Posterior cingulate gyrus (tissue), 11 donors: Measurements from ENCODE around the gene LRP1.

ENCODE experiments used
- DNase-seq, 10 donors: peaks; one replicate each; pipeline versions ENCODE4 v3.0.0 to v3.0.0-alpha.2; 2020 to 2021; ENCODE audit warnings: mixed read lengths in 3 of 10
- intact Hi-C: fragments of 100-400 bp; cut with DNase I; formaldehyde crosslinking; loops from one replicate; pipeline ENCODE4 v1.15.1; 2023

The LRP1 gene

GRCh38 chr12:57127726-57128518 lies at the start of gene LRP1:
Gene LRP1 (plus strand): TSS chr12:57128483. CDS start chr12:57128965, 482 bp downstream.
- peak; percentile 65 to 95 (median 78) for DNase-seq
- intact Hi-C loops: loop anchor here (5.0 kb wide), 1 partner anchor 109 kb away; a partner anchor contains a TSS

GRCh38 chr12:57078519-57079404 lies 49.5 kb upstream of the LRP1 start, which contains the start of gene NEMP1:
Gene NEMP1 (minus strand): TSS chr12:57078791. CDS start chr12:57078745, 46 bp downstream.
- intact Hi-C loops: no loop called here
- DNase-seq: peak; percentile 94 to 100 (median 98)

DNA sequence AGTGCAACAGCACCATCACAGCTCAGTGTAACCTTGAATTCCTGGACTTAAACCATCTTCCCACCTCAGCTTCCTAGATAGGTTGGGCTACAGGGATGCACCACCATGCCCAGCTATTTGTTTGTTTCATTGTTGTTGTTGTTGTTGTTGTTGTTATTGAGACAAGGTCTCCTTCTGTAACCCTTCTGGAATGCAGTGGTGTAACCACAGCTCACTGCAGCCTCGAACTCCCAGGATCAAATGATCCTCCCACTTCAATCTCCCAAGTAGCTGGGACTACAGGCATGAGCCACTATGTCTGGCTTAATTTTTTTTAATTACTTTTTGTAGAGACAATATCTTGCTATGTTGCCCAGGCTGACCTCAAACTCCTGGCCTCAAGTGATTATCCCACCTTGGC lies 48.5 kb upstream of the LRP1 start:
- intact Hi-C loops: no loop called here
- DNase-seq: no peak

GRCh38 chr12:57080855-57081254 lies 47.4 kb upstream of the LRP1 start:
- no peak for DNase-seq
- intact Hi-C loops: no loop called here

GRCh38 chr12:57085999-57086492 lies 42.2 kb upstream of the LRP1 start:
- intact Hi-C loops: no loop called here
- peak in 2 of 10 donors; percentile 29 to 75 for DNase-seq

DNA sequence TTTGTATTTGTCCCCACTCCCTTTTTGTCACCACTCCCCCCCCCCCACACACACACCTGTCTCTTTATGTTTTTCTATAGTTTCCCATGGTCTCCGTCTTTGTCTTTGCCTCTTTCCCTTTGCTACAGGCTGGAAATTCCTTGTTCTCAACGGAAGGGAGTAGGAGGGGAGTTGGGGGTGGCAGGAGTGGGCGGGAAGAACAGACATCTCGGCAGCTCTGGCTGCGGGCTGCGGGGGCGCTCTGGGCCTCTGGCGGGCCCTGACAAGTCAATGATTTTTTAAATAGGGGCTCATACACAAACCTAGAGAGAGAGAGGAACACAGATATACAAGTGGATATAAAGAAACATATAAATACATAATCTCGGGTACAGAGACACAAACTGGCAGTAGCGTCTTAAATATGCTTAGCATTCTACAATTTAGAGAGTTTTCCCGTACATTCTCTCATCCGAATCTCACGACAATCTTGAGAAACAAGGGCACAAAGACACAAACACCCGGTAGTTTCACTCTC lies 41.7 kb upstream of the LRP1 start:
- intact Hi-C loops: no loop called here

GRCh38 chr12:57087010-57087690 lies 41.1 kb upstream of the LRP1 start:
- peak in 8 of 10 donors; percentile 50 to 91 (median 64) for DNase-seq
- intact Hi-C loops: no loop called here

More for the DNA sequence above, 41.7 kb upstream of the LRP1 start:
- peak in 7 of 10 donors; percentile 52 to 95 (median 61) for DNase-seq

GRCh38 chr12:57087691-57088353 lies 40.5 kb upstream of the LRP1 start:
- peak in 4 of 10 donors; percentile 19 to 82 (median 56) for DNase-seq
- intact Hi-C loops: no loop called here

GRCh38 chr12:57088354-57089270 lies 39.7 kb upstream of the LRP1 start, which contains the start of gene NAB2:
Gene NAB2 (plus strand): TSS chr12:57089114. CDS start chr12:57089272, 158 bp downstream.
- intact Hi-C loops: no loop called here
- DNase-seq: peak; percentile 68 to 97 (median 85)

- DNase-seq: peak in 6 of 10 donors; percentile 41 to 90 (median 47)
- intact Hi-C loops: no loop called here
These were observed 38.7 kb upstream of the LRP1 start for GRCh38 chr12:57089271-57090245.

- DNase-seq: no peak
- intact Hi-C loops: no loop called here
These were observed 37.8 kb upstream of the LRP1 start for GRCh38 chr12:57090490-57090889.

GRCh38 chr12:57090924-57091637 lies 37.2 kb upstream of the LRP1 start:
- peak in 8 of 10 donors; percentile 54 to 95 (median 70) for DNase-seq
- intact Hi-C loops: no loop called here

DNA sequence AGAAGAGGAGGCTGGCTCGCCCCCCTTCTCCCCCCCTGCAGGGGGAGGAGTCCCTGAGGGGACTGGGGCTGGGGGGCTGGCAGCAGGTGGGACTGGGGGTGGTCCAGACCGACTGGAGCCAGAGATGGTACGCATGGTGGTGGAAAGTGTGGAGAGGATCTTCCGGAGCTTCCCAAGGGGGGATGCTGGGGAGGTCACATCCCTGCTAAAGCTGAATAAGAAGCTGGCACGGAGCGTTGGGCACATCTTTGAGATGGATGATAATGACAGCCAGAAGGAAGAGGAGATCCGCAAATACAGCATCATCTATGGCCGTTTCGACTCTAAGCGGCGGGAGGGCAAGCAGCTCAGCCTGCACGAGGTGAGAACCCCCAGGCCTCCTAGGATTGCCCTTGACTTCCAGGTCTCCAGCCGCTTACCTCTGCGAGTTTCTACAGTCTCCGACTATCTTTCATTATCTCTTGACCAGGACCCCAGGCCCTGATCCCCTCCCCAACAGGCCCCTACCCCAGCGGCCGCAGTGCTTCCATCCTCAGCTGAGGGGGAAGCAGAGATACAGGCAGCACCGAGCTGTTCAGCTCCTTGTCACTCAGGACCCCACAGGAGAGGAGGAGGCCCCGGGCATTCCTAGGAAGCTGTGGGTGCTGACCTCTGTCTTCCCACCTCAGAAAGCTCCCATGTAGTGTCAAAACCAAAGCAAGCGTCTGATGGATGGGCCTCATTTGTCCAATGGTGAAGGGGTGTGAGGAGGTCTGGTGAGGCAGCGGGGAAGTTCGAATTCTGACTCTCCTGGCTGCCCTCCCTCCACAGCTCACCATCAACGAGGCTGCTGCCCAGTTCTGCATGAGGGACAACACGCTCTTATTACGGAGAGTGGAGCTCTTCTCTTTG lies 36.4 kb upstream of the LRP1 start:
- intact Hi-C loops: no loop called here
- peak in 1 of 10 donors; percentile 72 for DNase-seq

DNA sequence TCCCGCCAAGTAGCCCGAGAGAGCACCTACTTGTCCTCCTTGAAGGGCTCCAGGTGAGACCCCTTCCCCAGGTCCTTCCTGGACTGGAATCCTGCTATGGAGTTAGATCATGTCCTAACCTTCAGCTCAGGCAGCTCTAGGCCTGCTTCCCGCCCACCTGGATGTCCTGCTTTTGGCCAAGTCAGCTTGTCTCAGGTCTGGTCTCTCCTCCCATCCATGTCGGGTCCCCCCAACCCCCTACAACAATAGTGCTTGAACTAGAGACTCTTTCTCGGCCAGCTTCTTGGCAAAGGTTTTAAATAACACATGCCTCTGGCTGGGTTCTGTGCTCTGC lies 35.8 kb upstream of the LRP1 start:
- peak in 1 of 10 donors; percentile 54 for DNase-seq
- intact Hi-C loops: no loop called here

GRCh38 chr12:57092876-57093414 lies 35.3 kb upstream of the LRP1 start:
- intact Hi-C loops: no loop called here
- DNase-seq: peak in 2 of 10 donors; percentile 24 to 57
